Measurements from ENCODE around the gene HTR2A. TPM values are rescaled to one million over a fixed set of nuclear protein-coding genes. Genes with fewer than 3 reads are reported as not detected.

HTR2A gene
- total and polyA plus RNA-seq, 7 experiments from 2014 or later, result not detected

DNA sequence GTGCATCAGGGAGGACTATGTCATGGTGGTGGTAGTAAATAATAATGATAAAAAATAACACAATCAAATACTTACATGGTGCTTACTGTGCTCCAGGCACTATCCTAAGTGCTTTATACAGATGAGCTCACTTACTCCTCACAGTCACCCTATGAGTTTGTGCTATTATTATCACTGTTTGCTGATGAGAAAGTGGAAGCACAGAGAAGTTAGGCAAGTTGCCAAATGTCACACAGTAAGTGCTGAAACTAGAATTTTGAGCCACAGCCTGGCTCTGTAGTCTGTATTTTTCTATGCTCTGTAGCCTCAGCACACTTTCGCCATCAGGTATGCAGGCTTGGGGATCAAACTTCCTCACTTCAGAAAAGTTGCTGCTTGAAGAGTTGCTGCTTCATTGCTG lies 46.6 kb downstream of the HTR2A start:
- Mint-ChIP-seq H3K27ac (no peak overlapping the region), H3K4me3 (no peak overlapping the region), H3K9me3 (no peaks in the 10 kb centered on the region), H3K27me3 (peaks cover 0 to 22% (median 14%) of the 10 kb centered on the region in 5 donors), H3K4me1 (peaks cover 0 to 1% (median 0%) of the 10 kb centered on the region in 7 donors), H3K36me3 (no peaks in the 10 kb centered on the region)
- no peaks in the 10 kb centered on the region for H3K27me3 ChIP-seq (ENCODE audit: control insufficient read depth in 2 of 2, insufficient read depth in 2 of 2, low read length in 2 of 2)
- ATAC-seq, result no peak
- H3K9me3 ChIP-seq (ENCODE audit: control insufficient read depth in 2 of 3, low read length in 3 of 3), result no peaks in the 10 kb centered on the region
- DNase-seq, result no peak
- H3K36me3 ChIP-seq (ENCODE audit: control insufficient read depth in 2 of 3, insufficient read depth in 3 of 3, low read length in 3 of 3), result no peaks in the 10 kb centered on the region
- ChIA-PET CTCF (interaction anchor here (0.6 kb wide), 1 partner anchor 271 kb away, joined by 4 read pairs; no protein-coding TSS in a partner anchor), POLR2A (no interaction called here)
- intact Hi-C loops (cut with micrococcal nuclease), result no loop called here
- no peak overlapping the region for H3K4me3 ChIP-seq (ENCODE audit: low read length)
- H3K4me1 ChIP-seq (ENCODE audit: control insufficient read depth in 2 of 2, insufficient read depth in 2 of 2, low read length in 2 of 2), result no peaks in the 10 kb centered on the region
- H3K27ac ChIP-seq (ENCODE audit: low read depth, low read length), result no peak overlapping the region

DNA sequence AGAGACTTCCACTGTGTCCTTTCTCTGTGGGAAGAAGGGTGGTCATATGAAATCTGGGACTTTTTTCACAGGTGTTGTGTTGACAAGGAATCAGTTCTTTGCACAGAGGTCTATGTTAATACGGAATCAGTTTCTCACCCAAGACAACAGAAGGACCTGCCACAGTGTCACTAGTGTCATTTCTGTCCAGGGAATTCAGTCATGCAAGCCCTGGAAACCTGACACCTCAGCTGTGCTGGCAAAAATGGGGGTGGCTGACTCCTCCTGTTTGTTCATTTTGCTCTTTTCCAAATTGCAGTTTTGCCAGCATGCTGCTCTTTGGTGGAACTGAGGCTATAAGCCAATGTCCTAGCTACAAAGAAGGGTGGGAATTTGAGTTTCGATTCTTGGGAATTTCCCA lies 50.1 kb downstream of the HTR2A start:
- Histone ChIP-seq H3K36me3 (ENCODE audit: control insufficient read depth in 2 of 3, insufficient read depth in 3 of 3, low read length in 3 of 3) (no peaks in the 10 kb centered on the region), H3K4me3 (ENCODE audit: low read length) (no peak overlapping the region), H3K27ac (ENCODE audit: low read depth, low read length) (no peak overlapping the region), H3K27me3 (ENCODE audit: control insufficient read depth in 2 of 2, insufficient read depth in 2 of 2, low read length in 2 of 2) (no peaks in the 10 kb centered on the region), H3K4me1 (ENCODE audit: control insufficient read depth in 2 of 2, insufficient read depth in 2 of 2, low read length in 2 of 2) (no peaks in the 10 kb centered on the region), H3K9me3 (ENCODE audit: control insufficient read depth in 2 of 3, low read length in 3 of 3) (no peaks in the 10 kb centered on the region)
- Mint-ChIP-seq H3K27me3 (peaks cover 0 to 17% (median 6%) of the 10 kb centered on the region in 5 donors), H3K36me3 (no peaks in the 10 kb centered on the region), H3K4me3 (no peak overlapping the region), H3K9me3 (no peaks in the 10 kb centered on the region), H3K4me1 (peaks cover 0 to 1% (median 0%) of the 10 kb centered on the region in 7 donors), H3K27ac (no peak overlapping the region)
- intact Hi-C loops (cut with micrococcal nuclease), result no loop called here
- DNase-seq (no peak), ATAC-seq (no peak)
- ChIA-PET CTCF (no interaction called here), POLR2A (no interaction called here)

DNA sequence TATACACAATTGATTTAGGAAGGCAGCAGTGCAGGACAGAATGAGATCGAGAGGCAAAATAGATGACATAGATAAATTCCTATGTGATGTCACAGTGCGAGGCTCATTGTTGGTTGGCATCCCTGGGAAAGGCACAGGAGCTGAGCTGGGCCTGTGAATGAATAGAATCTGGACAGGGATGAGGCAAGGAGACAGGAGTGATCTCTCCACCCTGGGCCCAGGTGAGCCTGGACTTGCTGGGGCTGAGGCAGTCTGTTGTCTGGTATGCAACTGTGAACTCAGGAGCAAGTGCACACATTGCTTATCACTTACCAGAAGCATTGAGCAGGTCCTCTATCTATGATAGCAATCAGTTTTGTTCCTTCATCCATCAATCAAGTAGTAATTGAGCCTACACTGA lies 51.7 kb downstream of the HTR2A start:
- DNase-seq (no peak), ATAC-seq (no peak)
- H3K4me3 ChIP-seq (ENCODE audit: low read length), result no peak overlapping the region
- H3K4me3 Mint-ChIP-seq, result no peak overlapping the region
- POLR2A ChIA-PET, result no interaction called here
- H3K4me1 Mint-ChIP-seq, result peaks cover 0 to 1% (median 0%) of the 10 kb centered on the region in 7 donors
- peaks cover 0 to 18% (median 4%) of the 10 kb centered on the region in 5 donors for H3K27me3 Mint-ChIP-seq
- H3K27ac ChIP-seq (ENCODE audit: low read depth, low read length), result no peak overlapping the region
- no peaks in the 10 kb centered on the region for H3K36me3 ChIP-seq (ENCODE audit: control insufficient read depth in 2 of 3, insufficient read depth in 3 of 3, low read length in 3 of 3)
- no peaks in the 10 kb centered on the region for H3K36me3 Mint-ChIP-seq
- CTCF ChIA-PET, result no interaction called here
- no peaks in the 10 kb centered on the region for H3K27me3 ChIP-seq (ENCODE audit: control insufficient read depth in 2 of 2, insufficient read depth in 2 of 2, low read length in 2 of 2)
- intact Hi-C loops (cut with micrococcal nuclease), result no loop called here
- H3K9me3 Mint-ChIP-seq, result no peaks in the 10 kb centered on the region
- H3K27ac Mint-ChIP-seq, result no peak overlapping the region
- H3K4me1 ChIP-seq (ENCODE audit: control insufficient read depth in 2 of 2, insufficient read depth in 2 of 2, low read length in 2 of 2), result no peaks in the 10 kb centered on the region
- no peaks in the 10 kb centered on the region for H3K9me3 ChIP-seq (ENCODE audit: control insufficient read depth in 2 of 3, low read length in 3 of 3)

DNA sequence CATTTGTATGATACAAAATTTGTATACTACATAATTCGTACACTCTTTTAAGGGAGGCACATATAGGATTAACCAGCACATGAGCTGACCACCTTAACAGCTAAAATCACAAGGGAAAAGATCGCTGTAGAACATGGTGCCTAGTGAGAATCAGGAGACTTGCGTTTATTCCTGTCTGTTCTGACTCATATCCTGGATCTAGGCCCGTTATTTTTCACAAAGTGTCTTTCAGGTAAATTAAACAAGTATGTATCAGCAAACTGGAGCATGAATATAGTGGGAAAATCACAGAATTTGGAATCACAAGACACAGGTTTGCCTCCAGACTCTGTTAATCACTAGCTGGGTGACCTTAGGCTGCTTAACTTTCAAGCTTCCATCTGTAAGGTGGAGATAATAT lies 52.4 kb downstream of the HTR2A start:
- Mint-ChIP-seq H3K9me3 (no peaks in the 10 kb centered on the region), H3K4me1 (peaks cover 0 to 1% (median 0%) of the 10 kb centered on the region in 7 donors), H3K27ac (no peak overlapping the region), H3K4me3 (no peak overlapping the region), H3K27me3 (peaks cover 0 to 16% (median under 1%) of the 10 kb centered on the region in 5 donors), H3K36me3 (no peaks in the 10 kb centered on the region)
- DNase-seq (no peak), ATAC-seq (no peak)
- Histone ChIP-seq H3K4me1 (ENCODE audit: control insufficient read depth in 2 of 2, insufficient read depth in 2 of 2, low read length in 2 of 2) (no peaks in the 10 kb centered on the region), H3K36me3 (ENCODE audit: control insufficient read depth in 2 of 3, insufficient read depth in 3 of 3, low read length in 3 of 3) (no peaks in the 10 kb centered on the region), H3K27ac (ENCODE audit: low read depth, low read length) (no peak overlapping the region), H3K27me3 (ENCODE audit: control insufficient read depth in 2 of 2, insufficient read depth in 2 of 2, low read length in 2 of 2) (no peaks in the 10 kb centered on the region), H3K9me3 (ENCODE audit: control insufficient read depth in 2 of 3, low read length in 3 of 3) (no peaks in the 10 kb centered on the region), H3K4me3 (ENCODE audit: low read length) (no peak overlapping the region)
- intact Hi-C loops (cut with micrococcal nuclease), result no loop called here
- ChIA-PET CTCF (no interaction called here), POLR2A (no interaction called here)

DNA sequence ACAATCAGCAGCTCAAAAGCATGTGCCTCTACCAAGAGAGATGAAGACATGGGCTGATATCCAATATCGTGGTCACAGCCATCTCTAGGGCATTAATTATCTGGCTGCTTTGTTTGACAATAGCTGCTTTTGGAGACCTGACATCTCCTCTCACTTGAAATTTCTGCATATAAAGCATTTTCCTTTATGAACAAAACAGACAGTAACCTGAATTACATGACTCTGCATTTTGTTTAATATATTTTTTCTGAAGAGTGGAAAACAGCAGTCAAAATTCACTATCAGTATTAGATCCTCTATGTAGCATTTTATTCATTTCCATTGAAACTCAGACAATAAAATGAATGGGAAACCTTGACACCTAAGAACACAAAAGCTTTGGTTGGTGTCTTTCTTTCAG lies 57.5 kb downstream of the HTR2A start:
- H3K27ac ChIP-seq (ENCODE audit: low read depth, low read length), result no peak overlapping the region
- no peaks in the 10 kb centered on the region for H3K36me3 ChIP-seq (ENCODE audit: control insufficient read depth in 2 of 3, insufficient read depth in 3 of 3, low read length in 3 of 3)
- no peaks in the 10 kb centered on the region for H3K27me3 ChIP-seq (ENCODE audit: control insufficient read depth in 2 of 2, insufficient read depth in 2 of 2, low read length in 2 of 2)
- ChIA-PET POLR2A (no interaction called here), CTCF (interaction anchor here (1.0 kb wide), 1 partner anchor 9 kb away, joined by 3 read pairs; no protein-coding TSS in a partner anchor)
- no peaks in the 10 kb centered on the region for H3K4me1 ChIP-seq (ENCODE audit: control insufficient read depth in 2 of 2, insufficient read depth in 2 of 2, low read length in 2 of 2)
- no peaks in the 10 kb centered on the region for H3K9me3 Mint-ChIP-seq
- no peaks in the 10 kb centered on the region for H3K4me1 Mint-ChIP-seq
- DNase-seq (no peak), ATAC-seq (no peak)
- no peaks in the 10 kb centered on the region for H3K9me3 ChIP-seq (ENCODE audit: control insufficient read depth in 2 of 3, low read length in 3 of 3)
- H3K4me3 ChIP-seq (ENCODE audit: low read length), result no peak overlapping the region
- no peak overlapping the region for H3K4me3 Mint-ChIP-seq
- intact Hi-C loops (cut with micrococcal nuclease), result no loop called here
- H3K27ac Mint-ChIP-seq, result no peak overlapping the region
- H3K27me3 Mint-ChIP-seq, result peaks cover 0 to 11% (median 3%) of the 10 kb centered on the region in 5 donors
- no peaks in the 10 kb centered on the region for H3K36me3 Mint-ChIP-seq

DNA sequence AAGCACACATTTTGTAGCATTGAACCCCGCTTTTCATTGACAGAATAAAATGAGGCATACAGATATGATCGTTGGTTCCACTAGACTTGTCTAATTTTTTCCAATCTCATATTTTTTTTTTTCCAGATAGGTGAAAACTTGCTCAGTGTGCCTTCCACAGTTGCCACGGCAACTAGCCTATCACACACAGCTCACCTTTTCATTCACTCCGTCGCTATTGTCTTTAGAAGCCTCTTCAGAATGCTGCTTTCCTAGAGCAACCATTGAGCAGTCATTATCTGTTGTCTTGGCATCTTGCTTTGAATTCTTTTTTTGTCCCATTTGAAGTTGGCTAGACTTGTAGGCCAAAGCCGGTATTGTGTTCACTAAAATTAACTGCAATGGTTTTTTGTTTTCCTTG lies 62.2 kb downstream of the HTR2A start:
- Mint-ChIP-seq H3K36me3 (no peaks in the 10 kb centered on the region), H3K9me3 (no peaks in the 10 kb centered on the region), H3K27ac (no peak overlapping the region), H3K27me3 (peaks cover 0 to 22% (median 3%) of the 10 kb centered on the region in 5 donors), H3K4me1 (no peaks in the 10 kb centered on the region), H3K4me3 (no peak overlapping the region)
- POLR2A ChIA-PET, result no interaction called here
- CTCF ChIA-PET, result no interaction called here
- ATAC-seq (no peak), DNase-seq (no peak)
- Histone ChIP-seq H3K27me3 (ENCODE audit: control insufficient read depth in 2 of 2, insufficient read depth in 2 of 2, low read length in 2 of 2) (no peaks in the 10 kb centered on the region), H3K4me1 (ENCODE audit: control insufficient read depth in 2 of 2, insufficient read depth in 2 of 2, low read length in 2 of 2) (no peaks in the 10 kb centered on the region), H3K9me3 (ENCODE audit: control insufficient read depth in 2 of 3, low read length in 3 of 3) (no peaks in the 10 kb centered on the region), H3K36me3 (ENCODE audit: control insufficient read depth in 2 of 3, insufficient read depth in 3 of 3, low read length in 3 of 3) (no peaks in the 10 kb centered on the region), H3K4me3 (ENCODE audit: low read length) (no peak overlapping the region), H3K27ac (ENCODE audit: low read depth, low read length) (no peak overlapping the region)
- intact Hi-C loops (cut with micrococcal nuclease), result no loop called here

DNA sequence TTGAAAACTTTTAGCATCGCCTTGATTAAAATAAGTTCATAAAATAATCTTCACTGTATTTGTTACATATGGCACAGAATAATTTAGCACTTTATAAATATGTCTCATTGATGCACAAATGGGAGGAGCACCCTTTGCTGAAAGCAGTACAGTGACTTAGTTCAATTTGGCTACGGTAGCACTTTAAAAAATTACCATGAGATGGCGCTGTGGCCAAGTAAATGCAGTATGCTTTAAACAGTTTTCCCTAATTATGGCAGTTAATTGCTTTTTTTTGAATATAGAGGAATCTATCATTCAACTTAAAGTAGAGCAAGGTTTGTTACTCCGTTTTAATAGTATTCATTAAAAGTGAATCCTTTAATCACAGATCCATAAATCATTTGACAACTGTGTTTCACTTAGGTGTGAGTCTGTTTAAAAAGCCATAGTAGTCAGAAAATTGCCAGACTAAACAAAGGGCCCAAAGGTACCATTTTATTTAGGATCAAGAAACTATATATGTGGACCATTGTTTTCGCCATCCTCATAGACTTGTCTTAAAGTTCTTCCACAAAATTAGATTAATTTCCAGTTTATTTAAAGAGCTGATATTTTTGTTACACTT lies 65.2 kb downstream of the HTR2A start:
- Mint-ChIP-seq H3K9me3 (no peaks in the 10 kb centered on the region), H3K4me1 (no peaks in the 10 kb centered on the region), H3K27me3 (peaks cover 0 to 29% (median 6%) of the 10 kb centered on the region in 5 donors), H3K4me3 (no peak overlapping the region), H3K27ac (no peak overlapping the region), H3K36me3 (no peaks in the 10 kb centered on the region)
- Histone ChIP-seq H3K4me3 (ENCODE audit: low read length) (no peak overlapping the region), H3K27ac (ENCODE audit: low read depth, low read length) (no peak overlapping the region), H3K36me3 (ENCODE audit: control insufficient read depth in 2 of 3, insufficient read depth in 3 of 3, low read length in 3 of 3) (no peaks in the 10 kb centered on the region), H3K27me3 (ENCODE audit: control insufficient read depth in 2 of 2, insufficient read depth in 2 of 2, low read length in 2 of 2) (no peaks in the 10 kb centered on the region), H3K9me3 (ENCODE audit: control insufficient read depth in 2 of 3, low read length in 3 of 3) (no peaks in the 10 kb centered on the region), H3K4me1 (ENCODE audit: control insufficient read depth in 2 of 2, insufficient read depth in 2 of 2, low read length in 2 of 2) (no peaks in the 10 kb centered on the region)
- ChIA-PET POLR2A (no interaction called here), CTCF (interaction anchor here (1.0 kb wide), 1 partner anchor 943 kb away, joined by 3 read pairs; no protein-coding TSS in a partner anchor)
- ATAC-seq, result peak; percentile 58
- intact Hi-C loops (cut with micrococcal nuclease), result loop anchor here in 1 of 2 donors (1.0 kb wide), 1 partner anchor 943 kb away; no protein-coding TSS in a partner anchor
- DNase-seq, result peak in 4 of 9 donors; percentile 2 to 20 (median 13)

Data from naive thymus-derived CD4-positive, alpha-beta T cell (primary cell).